ENCODE results near the gene CRKL.
"Not testable (repeated sequence)": the region's sequence is repeated elsewhere in the genome, so short reads cannot be mapped to it uniquely, and the experiment has no call there.

The CRKL gene

DNA sequence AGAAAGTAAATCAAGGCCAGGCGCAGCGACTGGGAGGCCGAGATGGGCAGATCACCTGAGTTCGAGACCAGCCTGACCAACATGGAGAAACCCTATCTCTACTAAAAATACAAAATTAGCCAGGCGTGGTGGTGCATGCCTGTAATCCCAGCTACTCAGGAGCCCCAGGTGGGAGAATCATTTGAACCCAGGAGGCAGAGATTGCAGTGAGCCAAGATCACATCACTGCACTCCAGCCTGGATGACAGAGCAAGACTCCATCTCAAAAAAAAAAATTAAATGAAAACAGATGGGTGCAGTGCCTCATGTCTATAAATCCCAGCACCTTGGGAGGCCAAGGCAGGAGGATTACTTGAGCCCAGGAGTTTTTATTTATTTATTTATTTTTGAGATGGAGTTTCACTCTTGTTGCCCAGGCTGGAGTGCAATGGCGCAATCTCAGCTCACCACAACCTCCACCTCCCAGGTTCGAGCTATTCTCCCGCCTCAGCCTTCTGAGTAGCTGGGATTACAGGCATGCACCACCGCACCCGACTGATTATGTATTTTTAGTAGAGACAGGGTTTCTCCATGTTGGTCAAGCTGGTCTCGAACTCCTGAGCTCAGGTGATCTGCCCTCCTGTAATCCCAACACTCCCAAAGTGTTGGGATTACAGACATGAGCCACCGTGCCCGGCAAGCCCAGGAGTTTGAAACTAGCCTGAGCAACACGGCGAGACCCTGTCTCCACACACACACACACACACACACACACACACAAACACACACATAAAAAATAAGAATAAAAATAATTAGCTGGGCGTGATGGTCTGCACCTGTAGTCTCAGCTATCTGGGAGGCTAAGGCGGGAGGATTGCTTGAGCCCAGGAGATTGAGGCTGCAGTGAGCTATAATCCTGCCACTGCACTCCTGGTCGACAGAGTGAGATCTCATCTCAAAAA lies 15.8 kb upstream of the CRKL start:
- not testable (repeated sequence) for DNase-seq (ENCODE audit: low read depth in 2 of 2)

DNA sequence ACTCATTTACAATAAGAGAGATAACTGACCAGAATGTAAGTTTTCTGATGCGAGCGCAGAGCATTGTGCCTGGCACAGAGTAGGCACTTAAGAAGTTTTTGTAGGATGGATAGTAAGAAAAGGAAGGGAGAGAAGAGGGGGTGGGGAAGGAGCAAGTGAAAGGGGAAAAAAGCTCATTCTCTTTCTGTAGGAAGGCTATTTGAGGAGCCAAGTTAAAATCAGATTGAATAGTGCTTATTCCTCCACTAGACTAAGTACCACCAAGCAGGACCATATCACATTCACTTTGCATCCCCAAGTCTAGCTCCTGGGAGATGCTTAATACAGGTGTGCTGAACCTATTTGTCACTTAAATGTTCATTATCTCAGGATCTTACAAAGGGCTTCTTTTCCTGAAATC lies 14.1 kb upstream of the CRKL start:
- DNase-seq (ENCODE audit: low read depth in 2 of 2) = no peak

DNA sequence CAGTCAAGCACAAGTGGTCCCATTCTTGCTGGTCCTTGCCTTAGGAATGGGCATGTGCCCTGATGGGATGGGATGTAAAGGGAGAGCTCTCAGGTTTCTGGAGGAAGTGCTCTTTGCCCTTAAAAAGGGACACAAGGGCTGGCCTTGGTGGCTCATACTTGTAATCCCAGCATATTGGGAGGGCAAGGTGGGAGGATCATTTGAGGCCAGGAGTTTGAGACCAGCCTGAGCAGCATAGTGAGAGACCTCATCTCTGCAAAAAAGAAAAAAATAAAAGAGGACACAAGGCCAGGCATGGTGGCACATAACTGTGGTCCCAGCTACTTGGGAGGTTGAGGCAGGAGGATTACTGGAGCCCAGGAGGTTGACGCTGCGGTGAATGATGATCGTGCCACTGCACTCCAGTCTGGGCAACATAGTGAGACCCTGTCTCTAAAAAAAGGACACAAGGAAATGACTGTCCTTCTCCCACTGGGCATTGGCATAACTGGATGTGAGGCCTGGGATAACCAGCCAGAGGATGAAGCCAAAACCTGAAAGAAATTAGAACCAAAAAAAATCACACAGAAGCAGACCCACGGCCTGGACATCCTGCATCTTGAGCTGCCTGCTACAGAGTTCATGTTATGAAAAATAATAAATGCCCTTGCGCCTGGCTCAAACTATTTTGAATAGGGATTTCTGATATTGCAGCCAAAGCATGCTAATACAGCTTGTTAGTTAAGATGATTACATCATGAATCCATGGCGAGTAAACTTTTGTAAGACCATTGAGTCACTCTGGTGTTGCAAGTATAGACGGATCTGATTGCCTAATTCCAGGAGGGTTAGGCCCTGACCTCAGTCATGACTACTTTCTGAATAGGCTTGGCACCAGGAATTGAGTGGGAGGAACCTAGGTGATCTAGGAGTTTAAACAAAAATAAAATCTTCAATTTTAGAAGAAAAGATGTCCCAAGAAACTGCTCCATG lies 12.9 kb upstream of the CRKL start:
- no peak for DNase-seq (ENCODE audit: low read depth in 2 of 2)

DNA sequence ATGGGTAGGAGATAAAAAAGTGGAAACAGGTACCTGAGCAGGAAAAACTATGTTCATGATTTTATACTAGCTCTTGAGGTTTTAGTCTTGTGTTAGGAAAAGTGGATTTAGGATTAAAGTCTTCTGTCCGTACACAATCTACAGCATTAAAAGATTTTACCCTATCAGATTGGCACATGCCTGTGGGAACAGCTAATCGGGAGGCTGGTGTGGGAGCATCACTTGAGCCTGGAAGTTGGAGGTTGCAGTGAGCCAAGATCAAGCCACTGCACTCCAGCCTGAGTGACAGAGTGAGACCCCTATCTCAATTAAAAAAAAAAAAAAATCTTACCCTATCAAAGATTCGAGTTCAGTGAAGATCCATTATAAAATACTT lies 12.2 kb upstream of the CRKL start:
- DNase-seq (ENCODE audit: low read depth in 2 of 2) = no peak

DNA sequence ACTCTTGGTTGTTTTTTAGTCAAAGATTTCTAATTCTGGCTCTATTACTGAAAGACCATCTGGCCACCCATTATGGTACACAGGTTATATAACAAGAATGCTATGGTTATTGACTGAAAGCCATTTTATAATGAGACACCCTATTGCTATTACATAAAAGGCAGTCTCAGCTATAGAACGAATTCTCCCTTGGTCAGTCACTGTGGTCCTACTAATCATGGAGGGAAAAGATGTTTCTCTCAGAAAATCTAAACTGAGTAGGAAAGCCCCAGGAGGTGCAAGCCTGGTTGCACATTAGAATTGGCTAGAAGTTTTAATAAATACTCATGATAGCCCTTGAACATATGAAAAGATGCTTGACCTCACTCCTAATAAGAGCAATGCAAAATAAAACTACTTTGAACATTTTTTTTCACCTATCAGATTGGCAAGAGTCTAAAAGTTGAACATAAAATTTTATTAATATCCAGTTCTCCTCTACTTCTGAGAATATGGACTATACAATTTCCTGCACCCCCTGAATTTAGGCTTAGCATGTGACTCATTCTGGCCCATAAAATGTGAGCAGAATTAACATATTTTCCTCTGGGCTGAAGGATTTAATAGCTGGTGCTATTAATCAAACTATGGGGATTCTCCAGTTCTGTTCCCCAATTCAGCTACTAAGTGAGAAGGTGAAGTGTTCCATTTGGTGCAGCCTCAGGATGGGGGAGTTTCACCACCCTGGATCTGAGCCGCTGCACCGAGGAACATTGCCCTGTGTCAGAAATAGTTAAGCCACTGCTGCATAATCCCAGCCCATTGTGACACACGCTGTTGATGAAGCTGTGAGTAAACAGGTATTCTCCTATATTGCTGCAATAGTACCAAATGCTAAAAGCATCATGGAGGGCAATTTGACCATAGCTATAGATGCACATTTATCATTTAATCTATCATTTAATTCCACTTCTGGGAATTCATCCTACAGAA lies 11.5 kb upstream of the CRKL start:
- no peak for DNase-seq (ENCODE audit: low read depth in 2 of 2)

DNA sequence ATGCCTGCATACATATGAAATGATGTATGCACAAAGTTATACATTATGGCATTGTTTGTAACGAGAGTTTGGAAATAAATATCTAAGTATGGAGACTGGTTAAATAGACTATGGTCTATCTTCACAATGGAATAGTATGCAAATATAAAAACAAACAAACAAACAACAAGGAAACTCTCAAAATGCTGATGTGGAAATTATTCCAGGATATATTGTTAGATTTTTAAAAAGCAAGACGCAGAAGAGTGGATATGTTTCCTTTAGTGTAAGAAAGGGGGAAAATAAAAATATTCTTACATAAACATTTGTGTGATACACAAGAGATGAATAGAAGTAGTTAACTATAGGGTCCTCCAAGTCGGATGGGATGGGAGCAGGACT lies 10.8 kb upstream of the CRKL start:
- no peak for DNase-seq (ENCODE audit: low read depth in 2 of 2)

DNA sequence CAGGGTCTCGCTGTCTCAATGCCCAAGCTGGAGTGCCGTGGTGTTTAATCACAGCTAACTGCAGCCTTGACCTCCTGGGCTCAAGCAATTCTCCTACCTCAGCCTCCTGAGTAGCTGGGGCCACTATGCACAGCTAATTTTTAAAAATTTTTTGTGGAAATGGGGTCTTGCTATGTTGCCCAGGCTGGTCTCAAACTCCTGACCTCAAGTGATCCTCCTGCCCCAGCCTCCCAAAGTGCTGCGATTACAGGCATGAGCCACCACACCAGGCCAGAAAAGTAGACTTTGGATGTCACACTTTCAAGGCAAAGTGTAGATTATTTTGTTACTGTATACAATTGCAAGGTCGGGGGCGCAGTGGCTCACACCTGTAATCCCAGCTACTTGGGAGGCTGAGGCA lies 8.5 kb upstream of the CRKL start:
- DNase-seq (ENCODE audit: low read depth in 2 of 2) = not testable (repeated sequence)

DNA sequence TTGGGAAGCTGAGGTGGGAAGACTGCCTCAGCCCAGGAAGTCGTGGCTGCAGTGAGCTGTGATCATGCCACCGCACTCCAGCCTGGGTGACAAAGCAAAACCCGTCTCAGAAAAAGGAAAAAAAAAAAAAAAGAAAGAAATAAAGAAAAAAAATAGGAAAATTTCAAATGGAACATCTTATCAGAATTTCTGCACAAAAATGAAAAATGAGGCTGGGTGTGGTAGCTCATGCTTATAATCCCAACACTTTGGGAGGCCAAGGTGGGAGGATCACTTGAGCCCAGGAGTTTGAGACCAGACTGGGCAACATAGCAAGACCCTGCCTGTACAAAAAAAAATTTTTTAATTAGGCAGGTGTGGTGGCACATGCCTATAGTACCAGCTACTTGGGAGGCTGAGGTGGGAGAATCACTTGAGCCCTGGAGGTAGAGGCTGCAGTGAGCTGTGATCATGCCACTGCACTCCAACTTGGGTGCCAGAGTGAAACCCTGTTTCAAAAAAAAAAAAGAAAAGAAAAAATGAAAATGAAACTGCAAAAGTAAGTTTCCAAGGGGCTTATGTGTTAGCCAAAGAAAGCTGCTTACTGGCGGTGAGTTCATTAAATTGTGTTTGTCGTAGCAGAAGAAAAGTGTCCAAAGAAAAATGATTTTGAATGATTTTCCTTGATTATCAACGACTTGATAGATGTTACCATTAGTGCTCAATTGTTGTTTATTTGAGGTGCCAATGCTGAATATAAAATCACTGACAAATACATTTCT lies 7.5 kb upstream of the CRKL start:
- no peak for DNase-seq (ENCODE audit: low read depth in 2 of 2)

DNA sequence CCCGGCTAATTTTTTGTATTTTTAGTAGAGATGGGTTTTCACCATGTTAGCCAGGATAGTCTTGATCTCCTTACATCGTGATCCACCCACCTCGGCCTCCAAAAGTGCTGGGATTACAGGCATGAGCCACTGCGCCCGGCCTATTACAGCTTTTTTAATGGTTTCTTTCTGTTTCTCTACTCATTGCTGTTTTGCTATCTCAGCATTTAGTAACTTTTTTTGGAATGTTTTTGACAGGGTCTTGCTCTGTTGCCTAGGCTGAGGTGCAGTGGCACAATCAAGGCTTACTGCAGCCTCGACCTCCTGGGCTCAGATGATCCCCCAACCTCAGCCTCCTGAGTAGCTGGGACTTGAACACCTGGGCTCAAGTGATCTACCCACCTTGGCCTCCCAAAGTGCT lies 4.7 kb upstream of the CRKL start:
- no peak for DNase-seq (ENCODE audit: low read depth in 2 of 2)

DNA sequence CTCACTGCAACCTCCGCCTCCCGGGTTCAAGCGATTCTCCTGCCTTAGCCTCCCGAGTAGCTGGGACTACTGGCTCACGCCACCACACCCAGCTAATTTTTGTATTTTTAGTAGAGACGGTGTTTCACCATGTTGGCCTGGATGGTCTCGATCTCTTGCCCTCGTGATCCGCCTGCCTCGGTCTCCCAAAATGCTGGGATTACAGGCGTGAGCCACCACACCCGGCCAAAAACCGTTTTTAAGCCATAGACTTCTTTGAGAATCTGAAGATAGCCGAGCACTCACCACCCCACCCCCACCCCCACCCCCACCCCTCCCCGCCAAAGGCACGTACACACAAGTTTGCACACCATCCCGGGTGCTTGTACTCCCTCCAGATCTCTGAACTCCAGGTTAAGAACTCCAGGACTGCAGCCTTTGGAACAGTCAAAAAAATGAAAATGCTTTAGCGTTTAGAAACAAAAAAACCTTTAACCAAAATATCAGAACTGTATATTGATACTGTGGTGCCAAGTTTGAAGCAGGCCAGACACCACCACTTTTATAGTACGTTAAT lies 1.5 kb downstream of the CRKL start:
- no peak for DNase-seq (ENCODE audit: low read depth in 2 of 2)

DNA sequence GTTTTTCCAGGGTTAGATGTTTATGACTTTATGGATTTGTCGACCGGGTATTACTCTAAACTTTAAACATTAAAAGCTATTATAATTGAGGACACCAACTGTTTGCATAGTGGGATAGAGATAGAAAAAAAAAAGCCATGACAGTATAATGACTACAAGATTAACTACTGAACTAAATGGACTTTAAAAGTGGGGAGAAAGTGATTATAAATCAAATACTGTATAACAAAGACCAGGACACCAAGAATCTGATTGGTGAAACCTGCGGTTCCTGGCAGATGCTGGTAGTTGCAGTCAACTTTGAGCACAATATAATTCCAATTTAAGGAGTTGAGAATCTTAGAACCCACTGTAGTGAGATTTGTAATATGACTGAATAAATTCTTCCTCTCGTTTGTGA lies 2.5 kb downstream of the CRKL start:
- DNase-seq (ENCODE audit: low read depth in 2 of 2) = no peak

DNA sequence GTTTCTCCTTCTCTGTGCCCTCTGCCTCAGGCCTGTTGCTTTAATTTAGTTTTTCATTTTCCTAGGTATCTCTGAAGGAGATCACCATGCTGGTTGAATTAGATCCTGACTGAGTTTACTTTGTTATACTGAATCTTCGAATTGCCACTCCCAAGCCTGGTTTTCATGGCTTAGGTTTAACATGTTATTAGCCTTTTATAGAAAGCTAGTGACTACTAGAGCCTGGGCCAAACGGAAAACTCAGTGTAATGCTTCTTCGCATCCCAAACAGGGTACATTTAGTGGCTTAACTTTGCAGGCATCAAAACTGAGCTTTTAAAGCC lies 3.6 kb downstream of the CRKL start:
- no peak for DNase-seq (ENCODE audit: low read depth in 2 of 2)

DNA sequence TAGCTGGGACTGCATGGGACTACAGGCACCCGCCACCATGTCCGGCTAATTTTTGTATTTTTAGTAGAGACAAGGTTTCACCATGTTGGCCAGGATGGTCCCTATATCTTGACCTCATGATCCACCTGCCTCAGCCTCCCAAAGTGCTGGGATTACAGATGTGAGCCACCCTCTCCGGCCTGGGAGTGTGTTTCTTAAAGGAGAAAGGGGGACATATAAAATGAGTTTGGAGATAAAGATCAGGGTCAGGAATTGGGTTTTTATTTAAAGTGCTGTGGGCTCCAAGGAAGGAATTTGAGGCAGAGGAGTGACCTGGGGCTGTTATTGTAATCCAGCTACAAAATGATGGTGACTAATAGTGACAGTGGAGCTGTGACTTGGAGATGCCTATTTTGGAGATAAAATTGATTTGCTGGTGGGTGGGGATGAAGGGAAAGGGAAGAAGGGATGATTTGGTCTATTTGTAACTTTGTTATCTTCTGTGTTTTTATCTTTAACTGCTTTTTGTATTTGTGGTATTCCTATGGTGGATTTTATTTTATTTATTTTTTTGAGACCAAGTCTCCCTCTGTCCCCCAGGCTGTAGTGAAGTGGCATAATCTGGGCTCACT lies 5.0 kb downstream of the CRKL start:
- DNase-seq (ENCODE audit: low read depth in 2 of 2) = no peak

DNA sequence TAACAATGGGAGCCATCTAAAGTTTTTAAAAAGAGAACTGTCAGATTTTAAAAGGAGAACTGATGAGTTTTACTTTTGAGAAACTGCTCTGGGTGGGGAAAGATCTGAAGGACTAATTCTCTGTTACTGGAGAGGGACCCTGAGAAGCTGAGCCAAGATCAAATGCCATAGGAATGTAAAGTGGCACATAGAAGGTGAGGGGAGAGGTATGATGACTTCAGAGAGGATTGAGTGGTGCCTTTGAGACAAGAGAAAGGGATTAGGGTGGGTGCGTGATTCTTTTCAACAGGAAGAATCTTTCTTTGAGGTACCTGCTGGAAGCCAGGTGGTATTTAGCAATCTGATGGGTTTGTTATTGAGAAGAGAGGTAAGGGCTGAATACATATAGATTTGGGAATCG lies 9.0 kb downstream of the CRKL start:
- DNase-seq (ENCODE audit: low read depth in 2 of 2) = no peak

DNA sequence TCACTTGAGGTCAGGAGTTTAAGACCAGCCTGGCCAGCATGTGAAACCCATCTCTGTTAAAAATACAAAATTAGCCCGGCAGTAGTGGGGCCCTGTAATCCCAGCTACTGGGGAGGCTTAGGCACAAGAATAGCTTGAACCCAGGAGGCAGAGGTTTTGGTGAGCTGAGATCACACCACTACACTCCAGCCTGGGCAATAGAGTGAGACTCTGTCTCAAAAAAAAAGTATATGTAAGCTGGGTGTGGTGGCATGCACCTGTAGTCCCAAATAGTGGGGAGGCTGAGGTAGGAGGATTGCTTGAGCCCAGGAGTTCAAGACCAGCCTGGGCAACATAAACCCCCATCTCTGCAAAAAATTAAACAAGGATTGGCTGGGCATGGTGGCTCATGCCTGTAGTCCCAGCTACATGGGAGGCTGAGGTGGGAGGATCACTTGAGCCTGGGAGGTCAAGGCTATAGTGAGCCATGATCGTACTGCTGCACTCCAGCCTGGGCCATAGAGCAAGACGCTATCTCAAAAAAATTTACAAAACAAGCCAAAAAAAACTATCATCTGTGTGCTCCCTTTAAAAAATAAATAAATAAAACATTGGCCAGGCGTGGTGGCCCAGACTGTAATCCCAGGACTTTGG lies 10.8 kb downstream of the CRKL start:
- no peak for DNase-seq (ENCODE audit: low read depth in 2 of 2)

DNA sequence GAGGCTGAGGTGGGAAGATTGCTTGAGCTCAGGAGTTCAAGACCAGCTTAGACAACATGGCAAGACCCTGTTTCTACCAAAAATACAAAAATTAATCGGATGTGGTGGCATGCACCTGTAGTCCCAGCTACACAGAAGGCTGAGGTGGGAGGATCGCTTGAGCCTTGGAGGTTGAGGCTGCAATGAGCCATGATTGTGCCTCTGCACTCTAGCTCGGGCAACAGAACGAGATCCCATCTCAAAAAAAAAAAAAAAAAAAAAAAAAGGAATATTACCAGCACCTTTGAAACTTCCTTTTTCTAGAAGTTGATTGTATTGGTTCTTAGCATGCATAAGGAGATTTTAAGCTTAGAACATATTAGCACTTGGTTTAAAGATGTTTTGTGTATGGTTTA lies 11.4 kb downstream of the CRKL start:
- no peak for DNase-seq (ENCODE audit: low read depth in 2 of 2)

DNA sequence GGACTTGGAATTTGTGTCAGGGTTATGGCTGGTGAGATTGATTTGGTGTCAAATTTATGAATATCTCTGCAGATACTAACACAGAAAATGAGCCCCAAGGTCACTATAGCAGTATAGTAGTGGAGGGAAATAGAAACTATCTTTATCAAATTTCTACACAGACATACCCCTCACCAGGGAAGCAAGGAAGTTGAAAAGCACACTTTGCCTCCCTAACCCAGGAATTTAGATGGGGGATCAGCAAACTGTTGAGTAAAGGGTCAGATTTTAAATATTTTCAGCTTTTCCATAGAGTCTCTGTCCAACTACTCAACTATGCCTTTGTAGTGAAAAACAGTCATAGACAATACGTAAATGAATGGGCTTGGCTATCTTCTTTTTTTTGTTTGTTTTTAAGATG lies 12.8 kb downstream of the CRKL start:
- DNase-seq (ENCODE audit: low read depth in 2 of 2) = no peak

DNA sequence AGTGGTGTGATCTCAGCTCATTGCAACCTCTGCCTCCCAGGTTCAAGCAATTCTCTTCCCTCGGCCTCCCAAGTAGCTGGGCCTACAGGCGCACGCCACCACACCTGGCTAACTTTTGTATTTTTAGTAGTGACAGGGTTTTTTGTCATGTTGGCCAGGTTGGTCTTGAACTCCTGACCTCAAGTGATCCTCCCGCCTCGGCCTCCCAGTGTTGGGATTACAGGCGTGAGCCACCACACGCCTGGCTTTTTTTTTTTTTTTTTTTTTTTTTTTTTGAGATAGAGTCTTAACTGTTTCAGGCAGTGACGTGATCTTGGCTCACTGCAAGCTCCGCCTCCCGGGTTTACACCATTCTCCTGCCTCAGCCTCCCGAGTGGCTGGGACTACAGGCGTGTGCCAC lies 13.2 kb downstream of the CRKL start:
- DNase-seq (ENCODE audit: low read depth in 2 of 2) = not testable (repeated sequence)

DNA sequence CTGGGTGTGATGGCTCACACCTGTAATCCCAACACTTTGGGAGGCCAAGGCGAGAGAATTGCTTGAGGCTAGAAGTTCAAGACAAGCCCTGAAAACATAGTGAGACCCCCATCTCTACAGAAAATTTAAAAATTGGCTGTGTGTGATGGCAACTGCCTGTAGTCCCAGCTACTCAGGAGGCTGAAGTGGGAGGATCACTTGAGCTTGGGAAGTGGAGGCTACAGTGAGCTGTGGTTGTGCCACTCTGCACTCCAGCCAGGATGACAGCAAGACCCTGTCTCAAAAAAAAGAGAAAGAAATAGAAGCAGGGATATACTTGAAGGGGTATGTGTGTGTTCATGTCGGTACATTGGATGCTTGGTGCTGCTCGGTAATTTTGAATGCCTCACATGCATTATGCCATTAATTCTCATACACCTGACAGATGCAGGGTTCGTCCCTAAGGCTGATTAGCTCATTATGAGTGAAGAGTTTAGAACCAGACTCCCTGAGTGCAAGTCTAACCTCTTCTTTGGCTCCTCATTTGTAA lies 14.0 kb downstream of the CRKL start:
- no peak for DNase-seq (ENCODE audit: low read depth in 2 of 2)

DNA sequence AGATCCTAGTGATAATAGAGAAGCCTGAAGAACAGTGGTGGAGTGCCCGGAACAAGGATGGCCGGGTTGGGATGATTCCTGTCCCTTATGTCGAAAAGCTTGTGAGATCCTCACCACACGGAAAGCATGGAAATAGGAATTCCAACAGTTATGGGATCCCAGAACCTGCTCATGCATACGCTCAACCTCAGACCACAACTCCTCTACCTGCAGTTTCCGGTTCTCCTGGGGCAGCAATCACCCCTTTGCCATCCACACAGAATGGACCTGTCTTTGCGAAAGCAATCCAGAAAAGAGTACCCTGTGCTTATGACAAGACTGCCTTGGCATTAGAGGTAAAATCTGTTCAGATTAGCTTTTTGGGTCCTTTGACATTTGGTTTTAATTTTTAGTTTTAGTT lies 16.7 kb downstream of the CRKL start:
- no peak for DNase-seq (ENCODE audit: low read depth in 2 of 2)

Data from stimulated activated CD8-positive, alpha-beta memory T cell treated with anti-CD3 and anti-CD28 coated beads, Interleukin-7, amount 100 ng/mL, for 1 hour (primary cell).